ENCODE measurements around the gene TEX52.

- TF ChIP-seq CTCF (IDR thresholded peaks at IDR 0.05) (no peak), EZH2 (IDR thresholded peaks at IDR 0.05) (no peak), EZH2phosphoT487 (IDR thresholded peaks at IDR 0.05) (no peak)
Measured at GRCh38 chr12:2856051-2856450, 788 bp downstream of the TEX52 start.
